ENCODE results near the gene AKAP8L.

Gene AKAP8L

GRCh38 chr19:15449620-15450527 is 31.1 kb upstream of the AKAP8L start, which contains the start of gene WIZ:
WIZ (minus strand) TSS chr19:15449956; CDS start chr19:15448307, 1,649 bp downstream.
- Histone ChIP-seq H3K9me3 (no peaks in the 10 kb centered on the region), H3K4me1 (ENCODE audit: control insufficient read depth in 1 of 2, insufficient read depth in 1 of 2, low read depth in 1 of 2, low read length in 1 of 2) (peaks cover 35 to 42% of the 10 kb centered on the region in 2 experiments), H3K27me3 (no peaks in the 10 kb centered on the region), H3K27ac (peak within 1 kb of the TSS; percentile 92), H3K4me3 (ENCODE audit: low read depth in 1 of 2, low read length in 1 of 2) (peak within 1 kb of the TSS; percentile 58 to 62), H3K36me3 (peaks cover 49% of the 10 kb centered on the region)
- no peak for TF ChIP-seq CTCF (IDR thresholded peaks at IDR 0.05)

GRCh38 chr19:15448778-15449619 is 30.2 kb upstream of the AKAP8L start:
- Histone ChIP-seq H3K4me1 (ENCODE audit: control insufficient read depth in 1 of 2, insufficient read depth in 1 of 2, low read depth in 1 of 2, low read length in 1 of 2) (peaks cover 35 to 42% of the 10 kb centered on the region in 2 experiments), H3K27me3 (no peaks in the 10 kb centered on the region), H3K27ac (peak overlapping the region; percentile 92), H3K4me3 (ENCODE audit: low read depth in 1 of 2, low read length in 1 of 2) (peak overlapping the region; percentile 58 to 62), H3K36me3 (peaks cover 43% of the 10 kb centered on the region), H3K9me3 (no peaks in the 10 kb centered on the region)
- no peak for TF ChIP-seq CTCF (IDR thresholded peaks at IDR 0.05)

- H3K4me1 ChIP-seq (ENCODE audit: control insufficient read depth in 1 of 2, insufficient read depth in 1 of 2, low read depth in 1 of 2, low read length in 1 of 2), result peaks cover 37 to 50% of the 10 kb centered on the region in 2 experiments
- no peak overlapping the region for H3K4me3 ChIP-seq (ENCODE audit: low read depth in 1 of 2, low read length in 1 of 2)
- peak overlapping the region; percentile 92 for H3K27ac ChIP-seq
- H3K27me3 ChIP-seq, result no peaks in the 10 kb centered on the region
- no peak for TF ChIP-seq CTCF (IDR thresholded peaks at IDR 0.05)
- H3K9me3 ChIP-seq, result no peaks in the 10 kb centered on the region
- H3K36me3 ChIP-seq, result peaks cover 35% of the 10 kb centered on the region
These were observed 29.4 kb upstream of the AKAP8L start for GRCh38 chr19:15448044-15448777.

- Histone ChIP-seq H3K27me3 (no peaks in the 10 kb centered on the region), H3K9me3 (no peaks in the 10 kb centered on the region), H3K4me1 (ENCODE audit: control insufficient read depth in 1 of 2, insufficient read depth in 1 of 2, low read depth in 1 of 2, low read length in 1 of 2) (peaks cover 49 to 61% of the 10 kb centered on the region in 2 experiments), H3K4me3 (ENCODE audit: low read depth in 1 of 2, low read length in 1 of 2) (no peak overlapping the region), H3K36me3 (peaks cover 23% of the 10 kb centered on the region), H3K27ac (peak overlapping the region; percentile 92)
- no peak for TF ChIP-seq CTCF (IDR thresholded peaks at IDR 0.05)
These were observed 28.3 kb upstream of the AKAP8L start for GRCh38 chr19:15447057-15447456.

GRCh38 chr19:15445807-15446376 is 27.1 kb upstream of the AKAP8L start:
- Histone ChIP-seq H3K36me3 (peaks cover 12% of the 10 kb centered on the region), H3K27me3 (no peaks in the 10 kb centered on the region), H3K4me1 (ENCODE audit: control insufficient read depth in 1 of 2, insufficient read depth in 1 of 2, low read depth in 1 of 2, low read length in 1 of 2) (peaks cover 61 to 73% of the 10 kb centered on the region in 2 experiments), H3K4me3 (ENCODE audit: low read depth in 1 of 2, low read length in 1 of 2) (no peak overlapping the region), H3K27ac (peak overlapping the region; percentile 92), H3K9me3 (no peaks in the 10 kb centered on the region)
- no peak for TF ChIP-seq CTCF (IDR thresholded peaks at IDR 0.05)

Data from neutrophil (primary cell).